Mesendoderm (in vitro differentiated cells): ENCODE results near the gene TEX51.

Experiments
- DNase-seq: peaks from one replicate; pipeline ENCODE4 v3.0.0; 2013
- H2AK5ac ChIP-seq: 2 replicates; pipeline ENCODE4 v1.6.1; 2013; ENCODE audit warnings: low read length, inconsistent platforms
- H2BK120ac ChIP-seq: 2 replicates; pipeline ENCODE4 v1.6.1; 2013; ENCODE audit warnings: low read depth, mild to moderate bottlenecking, low read length, moderate library complexity, mixed read lengths
- H2BK15ac ChIP-seq: replicated peaks from 2 replicates; pipeline ENCODE4 v1.6.1; 2013; ENCODE audit warnings: low read depth, mild to moderate bottlenecking, moderate library complexity
- H2BK5ac ChIP-seq: 2 replicates; pipeline ENCODE4 v1.6.1; 2013; ENCODE audit warnings: low read length, inconsistent platforms
- H3K18ac ChIP-seq: 2 replicates; pipeline ENCODE4 v1.6.1; 2013; ENCODE audit warnings: mild to moderate bottlenecking, low read length, mixed read lengths
- H3K23ac ChIP-seq: one replicate; pipeline ENCODE4 v1.6.1; 2013; ENCODE audit warnings: low read length
- H3K27ac ChIP-seq: 2 replicates; pipeline ENCODE4 v1.5.1; 2013; ENCODE audit warnings: low read depth, mild to moderate bottlenecking, inconsistent platforms, low read length, moderate library complexity
- H3K27me3 ChIP-seq: 2 replicates; pipeline ENCODE4 v1.6.1; 2013; ENCODE audit warnings: low read length, control low read depth, mild to moderate bottlenecking, inconsistent platforms; ENCODE audit not compliant: insufficient read depth, poor library complexity
- H3K36me3 ChIP-seq: 2 replicates; pipeline ENCODE4 v1.6.1; 2013; ENCODE audit warnings: low read length, inconsistent platforms; ENCODE audit not compliant: control insufficient read depth, insufficient read depth
- H3K4ac ChIP-seq: one replicate; pipeline ENCODE4 v1.6.1; 2013; ENCODE audit warnings: low read depth, mild to moderate bottlenecking, low read length, moderate library complexity
- H3K4me1 ChIP-seq: 2 replicates; pipeline ENCODE4 v1.6.1; 2013; ENCODE audit warnings: low read depth, low read length, inconsistent platforms; ENCODE audit not compliant: control insufficient read depth
- H3K4me2 ChIP-seq: 2 replicates; pipeline ENCODE4 v1.6.1; 2013; ENCODE audit warnings: low read length
- H3K4me3 ChIP-seq: 2 replicates; pipeline ENCODE4 v1.5.1; 2013; ENCODE audit warnings: mild to moderate bottlenecking, low read length
- H3K56ac ChIP-seq: one replicate; pipeline ENCODE4 v1.6.1; 2013; ENCODE audit warnings: low read length
- H3K79me1 ChIP-seq: 2 replicates; pipeline ENCODE4 v1.6.1; 2013; ENCODE audit warnings: low read length, inconsistent platforms
- H3K79me2 ChIP-seq: 2 replicates; pipeline ENCODE4 v1.6.1; 2013; ENCODE audit warnings: mild to moderate bottlenecking, low read length; ENCODE audit not compliant: control insufficient read depth, insufficient read depth
- H3K9ac ChIP-seq: 2 replicates; pipeline ENCODE4 v1.6.1; 2013; ENCODE audit warnings: low read length, inconsistent platforms
- H4K5ac ChIP-seq: one replicate; pipeline ENCODE4 v1.6.1; 2013; ENCODE audit warnings: low read length
- H4K8ac ChIP-seq: one replicate; pipeline ENCODE4 v1.6.1; 2013; ENCODE audit warnings: low read depth, mild to moderate bottlenecking, control low read depth, low read length, moderate library complexity
- WGBS: extraction: QIAGEN DNeasy Blood & Tissue Kit; methylation state at CpG from one replicate; pipeline ENCODE4 v1.1.7; 2013; ENCODE audit warnings: low lambda C conversion rate, missing lambda C conversion rate; ENCODE audit not compliant: insufficient coverage; ENCODE audit errors: extremely low coverage; 5-methylcytosine and 5-hydroxymethylcytosine counted together

TEX51 gene

GRCh38 chr2:126943612-126944348 is 45.1 kb downstream of the TEX51 start:
- H3K56ac ChIP-seq = no peak overlapping the region
- no CpG with 5 or more reads among the region's 4 CpGs for WGBS
- H4K5ac ChIP-seq = no peak overlapping the region
- H3K27me3 ChIP-seq = no peaks in the 10 kb centered on the region
- H2AK5ac ChIP-seq = no peak overlapping the region
- no peak overlapping the region for H3K23ac ChIP-seq
- peak overlapping the region; percentile 8 for H3K4me3 ChIP-seq
- no peak overlapping the region for H4K8ac ChIP-seq
- H3K4me2 ChIP-seq = no peak overlapping the region
- H3K18ac ChIP-seq = no peak overlapping the region
- H3K79me1 ChIP-seq = no peaks in the 10 kb centered on the region
- no peak overlapping the region for H3K27ac ChIP-seq
- no peak overlapping the region for H2BK5ac ChIP-seq
- H3K79me2 ChIP-seq = no peaks in the 10 kb centered on the region
- H3K36me3 ChIP-seq = no peaks in the 10 kb centered on the region
- peaks cover 2% of the 10 kb centered on the region for H3K4me1 ChIP-seq
- no peak overlapping the region for H3K9ac ChIP-seq
- no peak overlapping the region for H3K4ac ChIP-seq
- H2BK15ac ChIP-seq = no peak overlapping the region
- DNase-seq = no peak
- no peak overlapping the region for H2BK120ac ChIP-seq

GRCh38 chr2:126945118-126945517 is 46.4 kb downstream of the TEX51 start:
- Histone ChIP-seq H2BK15ac (no peak overlapping the region), H3K79me1 (no peaks in the 10 kb centered on the region), H3K4ac (no peak overlapping the region), H3K4me3 (no peak overlapping the region), H2BK120ac (no peak overlapping the region), H4K8ac (no peak overlapping the region), H3K56ac (no peak overlapping the region), H3K27me3 (no peaks in the 10 kb centered on the region), H3K4me1 (peaks cover 2% of the 10 kb centered on the region), H3K4me2 (no peak overlapping the region), H3K27ac (no peak overlapping the region), H3K79me2 (no peaks in the 10 kb centered on the region), H3K36me3 (no peaks in the 10 kb centered on the region), H3K9ac (no peak overlapping the region), H2AK5ac (no peak overlapping the region), H4K5ac (no peak overlapping the region), H3K18ac (no peak overlapping the region), H2BK5ac (no peak overlapping the region), H3K23ac (no peak overlapping the region)
- DNase-seq = no peak
- WGBS = no CpG with 5 or more reads among the region's 6 CpGs

GRCh38 chr2:126946318-126947102 is 47.8 kb downstream of the TEX51 start:
- H3K4me3 ChIP-seq = no peak overlapping the region
- H3K4me1 ChIP-seq = peaks cover 2% of the 10 kb centered on the region
- H2BK5ac ChIP-seq = no peak overlapping the region
- no peak overlapping the region for H2BK15ac ChIP-seq
- no peak overlapping the region for H4K8ac ChIP-seq
- no peaks in the 10 kb centered on the region for H3K36me3 ChIP-seq
- WGBS = no CpG with 5 or more reads among the region's 7 CpGs
- H3K18ac ChIP-seq = no peak overlapping the region
- no peak overlapping the region for H3K4ac ChIP-seq
- H2BK120ac ChIP-seq = no peak overlapping the region
- H3K23ac ChIP-seq = no peak overlapping the region
- no peak overlapping the region for H4K5ac ChIP-seq
- no peak overlapping the region for H3K56ac ChIP-seq
- no peaks in the 10 kb centered on the region for H3K79me2 ChIP-seq
- DNase-seq = no peak
- no peak overlapping the region for H3K27ac ChIP-seq
- no peak overlapping the region for H3K9ac ChIP-seq
- no peak overlapping the region for H2AK5ac ChIP-seq
- no peaks in the 10 kb centered on the region for H3K79me1 ChIP-seq
- H3K27me3 ChIP-seq = no peaks in the 10 kb centered on the region
- H3K4me2 ChIP-seq = no peak overlapping the region

GRCh38 chr2:126947103-126947429 is 48.4 kb downstream of the TEX51 start:
- no peak overlapping the region for H3K4me3 ChIP-seq
- H3K27ac ChIP-seq = no peak overlapping the region
- H2BK5ac ChIP-seq = no peak overlapping the region
- H2BK120ac ChIP-seq = no peak overlapping the region
- H3K4me1 ChIP-seq = peaks cover 2% of the 10 kb centered on the region
- H3K23ac ChIP-seq = no peak overlapping the region
- no peak overlapping the region for H3K56ac ChIP-seq
- no peak overlapping the region for H2AK5ac ChIP-seq
- H3K27me3 ChIP-seq = no peaks in the 10 kb centered on the region
- no peak overlapping the region for H2BK15ac ChIP-seq
- H4K8ac ChIP-seq = no peak overlapping the region
- H3K79me2 ChIP-seq = no peaks in the 10 kb centered on the region
- H3K4ac ChIP-seq = no peak overlapping the region
- H3K36me3 ChIP-seq = no peaks in the 10 kb centered on the region
- H3K4me2 ChIP-seq = no peak overlapping the region
- no CpG with 5 or more reads among the region's 6 CpGs for WGBS
- no peak overlapping the region for H3K9ac ChIP-seq
- no peaks in the 10 kb centered on the region for H3K79me1 ChIP-seq
- no peak for DNase-seq
- no peak overlapping the region for H3K18ac ChIP-seq
- no peak overlapping the region for H4K5ac ChIP-seq

GRCh38 chr2:126949775-126950174 is 51.1 kb downstream of the TEX51 start:
- no peaks in the 10 kb centered on the region for H3K36me3 ChIP-seq
- H2BK120ac ChIP-seq = no peak overlapping the region
- H3K27ac ChIP-seq = no peak overlapping the region
- H3K4me2 ChIP-seq = no peak overlapping the region
- no peak overlapping the region for H3K9ac ChIP-seq
- no peak overlapping the region for H2BK5ac ChIP-seq
- no peak overlapping the region for H3K56ac ChIP-seq
- no CpG with 5 or more reads among the region's 9 CpGs for WGBS
- H3K4me3 ChIP-seq = no peak overlapping the region
- peak; percentile 13 for DNase-seq
- H3K27me3 ChIP-seq = no peaks in the 10 kb centered on the region
- H3K79me2 ChIP-seq = no peaks in the 10 kb centered on the region
- H2AK5ac ChIP-seq = no peak overlapping the region
- peaks cover 2% of the 10 kb centered on the region for H3K4me1 ChIP-seq
- H4K5ac ChIP-seq = no peak overlapping the region
- H3K18ac ChIP-seq = no peak overlapping the region
- H2BK15ac ChIP-seq = no peak overlapping the region
- no peak overlapping the region for H3K23ac ChIP-seq
- no peak overlapping the region for H4K8ac ChIP-seq
- H3K4ac ChIP-seq = no peak overlapping the region
- no peaks in the 10 kb centered on the region for H3K79me1 ChIP-seq
